ENCODE data around the gene IFNA14.
"Not testable (repeated sequence)": the region's sequence is repeated elsewhere in the genome, so short reads cannot be mapped to it uniquely, and the experiment has no call there.

The IFNA14 gene

DNA sequence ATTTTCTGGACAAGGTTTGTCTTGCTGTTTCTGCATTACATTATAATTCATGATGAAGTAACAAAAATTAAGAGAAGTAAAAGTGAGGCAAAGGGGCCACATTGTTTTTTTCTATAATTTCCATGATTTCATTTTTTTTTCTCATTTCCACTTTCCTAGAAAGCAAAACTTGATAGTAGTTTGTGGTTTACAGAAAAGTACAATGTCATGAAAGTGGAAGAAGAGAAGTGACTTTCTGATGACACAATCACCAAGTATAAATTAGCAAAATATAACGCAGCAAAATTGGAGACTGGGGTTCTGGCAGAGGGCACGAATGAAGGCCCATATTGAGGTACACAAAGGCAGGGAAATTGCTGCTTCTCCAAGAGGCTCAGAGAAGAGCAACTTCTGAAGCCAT lies 5.0 kb upstream of the IFNA14 start:
- TF ChIP-seq, protein P1, sequence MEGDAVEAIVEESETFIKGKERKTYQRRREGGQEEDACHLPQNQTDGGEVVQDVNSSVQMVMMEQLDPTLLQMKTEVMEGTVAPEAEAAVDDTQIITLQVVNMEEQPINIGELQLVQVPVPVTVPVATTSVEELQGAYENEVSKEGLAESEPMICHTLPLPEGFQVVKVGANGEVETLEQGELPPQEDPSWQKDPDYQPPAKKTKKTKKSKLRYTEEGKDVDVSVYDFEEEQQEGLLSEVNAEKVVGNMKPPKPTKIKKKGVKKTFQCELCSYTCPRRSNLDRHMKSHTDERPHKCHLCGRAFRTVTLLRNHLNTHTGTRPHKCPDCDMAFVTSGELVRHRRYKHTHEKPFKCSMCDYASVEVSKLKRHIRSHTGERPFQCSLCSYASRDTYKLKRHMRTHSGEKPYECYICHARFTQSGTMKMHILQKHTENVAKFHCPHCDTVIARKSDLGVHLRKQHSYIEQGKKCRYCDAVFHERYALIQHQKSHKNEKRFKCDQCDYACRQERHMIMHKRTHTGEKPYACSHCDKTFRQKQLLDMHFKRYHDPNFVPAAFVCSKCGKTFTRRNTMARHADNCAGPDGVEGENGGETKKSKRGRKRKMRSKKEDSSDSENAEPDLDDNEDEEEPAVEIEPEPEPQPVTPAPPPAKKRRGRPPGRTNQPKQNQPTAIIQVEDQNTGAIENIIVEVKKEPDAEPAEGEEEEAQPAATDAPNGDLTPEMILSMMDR (IDR thresholded peaks at IDR 0.05; ENCODE audit: borderline replicate concordance, insufficient read depth, low read depth, low read length) = no peak

DNA sequence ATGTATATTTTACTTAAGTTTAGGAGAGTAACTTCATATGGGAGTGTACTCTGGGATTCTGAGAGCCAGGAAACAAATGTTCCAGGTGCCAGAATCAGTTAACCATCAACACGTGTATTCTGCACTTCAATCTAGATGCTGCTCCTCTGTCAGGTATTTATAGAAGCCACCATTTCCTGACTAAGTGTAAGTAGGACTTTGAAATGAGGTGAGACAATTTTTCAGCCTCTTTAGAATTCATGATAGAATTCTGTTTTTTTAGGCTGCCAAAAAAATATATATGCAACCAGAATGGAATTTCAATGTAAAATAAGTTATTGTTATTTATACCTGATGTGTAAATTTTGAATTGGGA lies 3.5 kb downstream of the IFNA14 start:
- not testable (repeated sequence) for H3K4me3 ChIP-seq (ENCODE audit: low read depth, low read length)

More for the DNA sequence above, 5.0 kb upstream of the IFNA14 start:
- H3K4me3 ChIP-seq (ENCODE audit: low read depth, low read length) = no peak overlapping the region

DNA sequence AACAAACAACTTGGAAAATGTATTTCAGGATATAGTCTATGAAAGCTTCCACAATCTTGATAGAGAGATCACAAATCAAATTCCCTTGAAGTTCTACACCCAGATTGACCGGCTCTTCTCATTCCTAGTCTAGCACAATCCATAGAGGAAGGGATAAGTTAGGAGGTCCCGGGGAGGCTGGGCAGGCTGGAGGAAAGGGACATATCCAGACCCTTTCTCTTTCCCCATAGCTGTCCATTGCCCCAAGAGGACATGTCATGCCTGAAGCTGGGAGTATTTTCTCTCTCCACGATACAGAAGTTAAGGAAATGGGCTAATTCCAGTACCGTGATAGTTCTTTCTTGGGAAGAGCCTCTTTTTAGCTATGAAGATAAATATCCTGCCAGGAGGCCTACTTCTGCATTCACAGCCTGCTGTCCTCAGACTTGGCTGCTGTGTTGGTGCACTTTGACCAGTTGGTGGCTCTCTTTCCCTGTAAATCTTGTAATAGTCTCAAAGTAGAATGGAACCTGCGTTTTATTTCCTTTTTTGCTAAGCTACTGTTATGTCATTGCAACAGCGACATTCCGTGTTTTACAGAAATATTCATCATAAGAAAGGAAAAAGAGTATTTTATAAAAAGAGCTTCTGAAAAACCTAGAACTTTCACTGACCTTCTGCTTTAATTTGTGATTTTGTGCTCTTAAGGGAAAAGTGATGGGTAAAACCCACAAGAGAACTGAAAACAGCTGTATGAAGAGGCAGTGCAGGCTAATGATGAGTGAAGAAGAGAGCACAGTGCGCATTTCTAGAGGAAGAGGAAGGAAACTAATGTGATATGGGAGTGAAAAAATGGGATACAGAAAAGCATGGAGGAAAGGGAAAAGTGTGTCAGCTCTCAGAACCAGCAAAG lies 4.1 kb downstream of the IFNA14 start:
- not testable (repeated sequence) for H3K4me3 ChIP-seq (ENCODE audit: low read depth, low read length)
- TF ChIP-seq, protein P1 (IDR thresholded peaks at IDR 0.05; ENCODE audit: borderline replicate concordance, insufficient read depth, low read depth, low read length) = peak; percentile 63

DNA sequence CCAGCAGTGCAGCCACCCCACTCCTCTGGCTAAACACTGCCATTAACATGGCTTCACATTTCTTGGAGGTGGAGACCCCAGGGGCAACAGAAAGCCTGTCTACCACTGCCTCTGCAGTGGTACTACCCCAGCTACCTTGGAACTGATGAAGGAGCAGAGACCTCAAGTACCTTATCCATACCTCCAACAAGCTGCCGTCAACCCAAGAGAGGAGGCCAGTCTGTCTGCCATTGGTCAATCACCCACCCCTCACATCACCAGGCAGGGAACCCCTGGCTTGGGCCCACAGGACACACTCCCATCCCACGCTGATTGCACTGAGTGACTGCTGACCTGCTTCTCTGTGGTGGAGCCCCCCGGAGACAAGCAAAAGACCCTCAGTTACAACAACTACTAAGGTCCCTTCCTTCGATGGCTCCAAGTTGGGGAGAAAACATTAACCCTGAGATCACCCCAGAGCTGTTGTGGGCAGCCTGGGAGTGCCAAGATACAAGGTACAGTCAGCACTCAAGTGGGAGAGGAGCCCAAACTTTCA lies 5.6 kb downstream of the IFNA14 start:
- TF ChIP-seq, protein P1 (IDR thresholded peaks at IDR 0.05; ENCODE audit: borderline replicate concordance, insufficient read depth, low read depth, low read length) = no peak
- H3K4me3 ChIP-seq (ENCODE audit: low read depth, low read length) = no peak overlapping the region

DNA sequence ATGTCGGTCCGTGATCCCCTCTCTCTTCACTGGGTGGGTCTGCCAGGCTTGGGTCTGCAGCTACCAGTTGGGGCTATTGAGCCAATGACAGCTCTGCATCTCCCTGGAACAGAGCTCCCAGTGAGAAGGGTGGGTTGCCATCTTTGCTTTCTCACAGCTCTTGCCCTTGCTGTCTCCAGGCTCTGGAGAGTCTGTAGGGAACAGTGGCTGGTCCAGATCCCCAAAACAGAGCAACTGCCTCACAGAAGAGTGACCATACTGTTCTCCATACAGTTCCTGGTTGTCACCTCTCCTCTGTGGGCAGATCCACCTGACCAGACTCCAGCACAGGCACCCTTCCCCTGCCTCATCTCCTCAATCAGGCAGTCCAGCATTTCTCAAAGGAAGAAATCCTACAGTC lies 6.5 kb downstream of the IFNA14 start:
- H3K4me3 ChIP-seq (ENCODE audit: low read depth, low read length) = no peak overlapping the region
- TF ChIP-seq, protein P1 (IDR thresholded peaks at IDR 0.05; ENCODE audit: borderline replicate concordance, insufficient read depth, low read depth, low read length) = no peak

DNA sequence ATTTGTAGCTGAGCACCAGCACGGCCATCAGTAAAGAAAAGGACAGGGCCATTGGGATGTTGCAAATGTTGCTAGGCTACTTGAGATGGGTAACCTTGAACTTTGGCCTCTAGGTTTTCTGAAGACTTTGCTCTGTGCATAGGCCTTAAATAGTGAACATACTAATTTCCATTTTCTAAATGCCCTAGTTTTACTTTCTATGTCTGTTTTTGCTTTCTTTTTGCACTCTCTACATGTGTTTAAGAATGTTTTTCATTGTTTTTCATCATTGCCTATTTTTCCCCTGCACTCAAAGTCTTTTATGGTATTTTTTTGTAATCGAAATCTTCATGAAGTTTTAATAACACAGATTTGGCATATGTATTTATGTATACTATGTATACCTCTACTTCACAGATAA lies 11.7 kb downstream of the IFNA14 start, which contains the start of gene IFNA17:
Gene IFNA17 (minus strand): TSS at position 101 of the 400 bp plus-strand sequence. CDS start 49 bp downstream, at position 52.
- TF ChIP-seq, protein P1 (IDR thresholded peaks at IDR 0.05; ENCODE audit: borderline replicate concordance, insufficient read depth, low read depth, low read length) = no peak
- H3K4me3 ChIP-seq (ENCODE audit: low read depth, low read length) = no peak within 1 kb of the TSS

DNA sequence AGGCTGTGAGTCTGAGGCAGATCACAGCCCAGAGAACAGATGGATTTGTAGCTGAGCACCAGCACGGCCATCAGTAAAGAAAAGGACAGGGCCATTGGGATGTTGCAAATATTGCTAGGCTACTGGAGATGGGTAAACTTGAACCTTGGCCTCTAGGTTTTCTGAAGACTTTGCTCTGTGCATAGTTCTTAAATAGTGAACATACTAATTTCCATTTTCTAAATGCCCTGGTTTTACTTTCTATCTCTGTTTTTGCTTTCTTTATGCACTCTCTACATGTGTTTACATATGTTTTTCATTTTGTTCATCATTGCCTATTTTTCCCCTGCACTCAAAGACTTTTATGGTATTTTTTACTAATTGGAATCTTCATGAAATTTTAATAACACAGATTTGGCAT lies 22.6 kb downstream of the IFNA14 start, which contains the start of gene IFNA16:
Gene IFNA16 (minus strand): TSS at position 101 of the 400 bp plus-strand sequence. CDS start 6 bp downstream, at position 95.
- not testable (repeated sequence) for H3K4me3 ChIP-seq (ENCODE audit: low read depth, low read length)
